SK-N-SH (cell line): Measurements from ENCODE around the gene TMEM38A.

Experiments used
- ELF1 ChIP-seq: IDR thresholded peaks from 2 replicates; pipeline ENCODE4 v1.4.0; 2012
- FOSL2 ChIP-seq: IDR thresholded peaks from 2 replicates; pipeline ENCODE4 v1.4.0; 2012; ENCODE audit warnings: low read depth, mild to moderate bottlenecking, moderate library complexity, borderline replicate concordance
- JUND ChIP-seq: IDR thresholded peaks from 2 replicates; pipeline ENCODE4 v1.4.0; 2012
- MXI1 ChIP-seq: IDR thresholded peaks from 2 replicates; pipeline ENCODE4 v1.6.1; 2012; ENCODE audit warnings: mild to moderate bottlenecking, low read depth, low read length, improper control_type of control experiment
- POLR2AphosphoS5 ChIP-seq: IDR thresholded peaks from 2 replicates; pipeline ENCODE4 v1.6.1; 2012; ENCODE audit warnings: low read depth, low read length
- RFX5 ChIP-seq: IDR thresholded peaks from 2 replicates; pipeline ENCODE4 v1.6.1; 2012; ENCODE audit warnings: mild to moderate bottlenecking, improper control_type of control experiment, low read length
- SIN3A ChIP-seq: IDR thresholded peaks from 2 replicates; pipeline ENCODE4 v1.6.1; 2012; ENCODE audit warnings: low read depth, mild to moderate bottlenecking, low read length, moderate library complexity, borderline replicate concordance
- TCF12 ChIP-seq: IDR thresholded peaks from 2 replicates; pipeline ENCODE4 v1.4.0; 2012
- YY1 ChIP-seq: IDR thresholded peaks from 2 replicates; pipeline ENCODE4 v1.4.0; 2012; ENCODE audit warnings: low read depth, mild to moderate bottlenecking
- TF ChIP-seq, protein P1 (sequence below): IDR thresholded peaks from 2 replicates; pipeline ENCODE4 v1.6.1; 2012; ENCODE audit warnings: mild to moderate bottlenecking, low read depth, low read length, moderate library complexity
- TF ChIP-seq, protein P2 (sequence below): fragments of 200-600 bp; sonication (generic); IDR thresholded peaks from 2 replicates; pipeline ENCODE4 v1.6.1; 2017; ENCODE audit warnings: antibody characterized with exemption, mild to moderate bottlenecking, moderate library complexity
- TF ChIP-seq, protein P3 (sequence below): IDR thresholded peaks from 2 replicates; pipeline ENCODE4 v1.4.0; 2012; ENCODE audit warnings: low read depth

DNA sequence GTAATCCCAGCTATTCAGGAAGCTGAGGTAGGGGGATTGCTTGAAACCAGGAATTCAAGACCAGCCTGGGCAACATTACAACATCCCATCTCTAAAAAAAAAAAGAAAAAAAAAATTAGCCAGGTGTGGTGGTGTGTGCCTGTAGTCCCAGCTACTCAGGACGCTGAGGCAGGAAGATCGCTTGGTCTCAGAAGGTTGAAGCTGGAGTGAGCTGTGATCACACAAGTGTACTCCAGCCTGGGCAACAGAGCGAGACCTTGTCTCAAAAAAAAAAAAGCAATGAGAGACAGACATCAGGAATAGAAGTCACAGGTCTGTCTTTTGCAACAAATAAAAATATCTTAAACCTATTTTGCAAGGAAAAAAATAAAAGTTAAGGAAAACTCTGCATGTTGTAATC is 23.3 kb downstream of the TMEM38A start:
- TF ChIP-seq, protein P1, sequence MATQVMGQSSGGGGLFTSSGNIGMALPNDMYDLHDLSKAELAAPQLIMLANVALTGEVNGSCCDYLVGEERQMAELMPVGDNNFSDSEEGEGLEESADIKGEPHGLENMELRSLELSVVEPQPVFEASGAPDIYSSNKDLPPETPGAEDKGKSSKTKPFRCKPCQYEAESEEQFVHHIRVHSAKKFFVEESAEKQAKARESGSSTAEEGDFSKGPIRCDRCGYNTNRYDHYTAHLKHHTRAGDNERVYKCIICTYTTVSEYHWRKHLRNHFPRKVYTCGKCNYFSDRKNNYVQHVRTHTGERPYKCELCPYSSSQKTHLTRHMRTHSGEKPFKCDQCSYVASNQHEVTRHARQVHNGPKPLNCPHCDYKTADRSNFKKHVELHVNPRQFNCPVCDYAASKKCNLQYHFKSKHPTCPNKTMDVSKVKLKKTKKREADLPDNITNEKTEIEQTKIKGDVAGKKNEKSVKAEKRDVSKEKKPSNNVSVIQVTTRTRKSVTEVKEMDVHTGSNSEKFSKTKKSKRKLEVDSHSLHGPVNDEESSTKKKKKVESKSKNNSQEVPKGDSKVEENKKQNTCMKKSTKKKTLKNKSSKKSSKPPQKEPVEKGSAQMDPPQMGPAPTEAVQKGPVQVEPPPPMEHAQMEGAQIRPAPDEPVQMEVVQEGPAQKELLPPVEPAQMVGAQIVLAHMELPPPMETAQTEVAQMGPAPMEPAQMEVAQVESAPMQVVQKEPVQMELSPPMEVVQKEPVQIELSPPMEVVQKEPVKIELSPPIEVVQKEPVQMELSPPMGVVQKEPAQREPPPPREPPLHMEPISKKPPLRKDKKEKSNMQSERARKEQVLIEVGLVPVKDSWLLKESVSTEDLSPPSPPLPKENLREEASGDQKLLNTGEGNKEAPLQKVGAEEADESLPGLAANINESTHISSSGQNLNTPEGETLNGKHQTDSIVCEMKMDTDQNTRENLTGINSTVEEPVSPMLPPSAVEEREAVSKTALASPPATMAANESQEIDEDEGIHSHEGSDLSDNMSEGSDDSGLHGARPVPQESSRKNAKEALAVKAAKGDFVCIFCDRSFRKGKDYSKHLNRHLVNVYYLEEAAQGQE: no peak
- TF ChIP-seq, protein P2, sequence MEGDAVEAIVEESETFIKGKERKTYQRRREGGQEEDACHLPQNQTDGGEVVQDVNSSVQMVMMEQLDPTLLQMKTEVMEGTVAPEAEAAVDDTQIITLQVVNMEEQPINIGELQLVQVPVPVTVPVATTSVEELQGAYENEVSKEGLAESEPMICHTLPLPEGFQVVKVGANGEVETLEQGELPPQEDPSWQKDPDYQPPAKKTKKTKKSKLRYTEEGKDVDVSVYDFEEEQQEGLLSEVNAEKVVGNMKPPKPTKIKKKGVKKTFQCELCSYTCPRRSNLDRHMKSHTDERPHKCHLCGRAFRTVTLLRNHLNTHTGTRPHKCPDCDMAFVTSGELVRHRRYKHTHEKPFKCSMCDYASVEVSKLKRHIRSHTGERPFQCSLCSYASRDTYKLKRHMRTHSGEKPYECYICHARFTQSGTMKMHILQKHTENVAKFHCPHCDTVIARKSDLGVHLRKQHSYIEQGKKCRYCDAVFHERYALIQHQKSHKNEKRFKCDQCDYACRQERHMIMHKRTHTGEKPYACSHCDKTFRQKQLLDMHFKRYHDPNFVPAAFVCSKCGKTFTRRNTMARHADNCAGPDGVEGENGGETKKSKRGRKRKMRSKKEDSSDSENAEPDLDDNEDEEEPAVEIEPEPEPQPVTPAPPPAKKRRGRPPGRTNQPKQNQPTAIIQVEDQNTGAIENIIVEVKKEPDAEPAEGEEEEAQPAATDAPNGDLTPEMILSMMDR: no peak
- TF ChIP-seq POLR2AphosphoS5 (no peak), MXI1 (no peak), RFX5 (no peak), FOSL2 (no peak), ELF1 (no peak), TCF12 (no peak), JUND (no peak), YY1 (no peak), SIN3A (no peak)
- TF ChIP-seq, protein P3, sequence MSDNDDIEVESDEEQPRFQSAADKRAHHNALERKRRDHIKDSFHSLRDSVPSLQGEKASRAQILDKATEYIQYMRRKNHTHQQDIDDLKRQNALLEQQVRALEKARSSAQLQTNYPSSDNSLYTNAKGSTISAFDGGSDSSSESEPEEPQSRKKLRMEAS: no peak
